ENCODE data around the gene ACO2.
"Not testable (repeated sequence)": the region's sequence is repeated elsewhere in the genome, so short reads cannot be mapped to it uniquely, and the experiment has no call there.

The ACO2 gene

DNA sequence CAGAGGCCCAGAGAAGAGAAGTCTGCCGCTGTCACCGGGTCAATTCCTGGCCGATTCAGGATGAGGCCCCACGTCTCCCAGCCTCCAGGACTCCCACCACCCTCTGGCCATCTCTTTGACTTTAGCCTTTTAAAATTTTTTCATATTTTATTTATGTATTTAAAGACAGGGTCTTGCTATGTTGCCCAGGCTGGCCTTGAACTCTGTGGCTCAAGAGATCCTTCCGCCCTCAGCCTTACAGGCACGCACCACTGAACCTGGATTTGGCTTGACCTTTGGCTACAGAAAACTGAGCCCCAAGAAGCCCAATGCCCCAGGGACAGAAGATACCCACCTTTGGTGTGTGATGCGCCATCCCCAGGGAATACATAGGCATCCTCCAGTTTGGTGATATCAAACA is 71.4 kb downstream of the ACO2 start:
- no peak for DNase-seq (ENCODE audit: low read depth)

- no peak for DNase-seq (ENCODE audit: low read depth)
Measured at GRCh38 chr22:41541484-41541883, 72.6 kb downstream of the ACO2 start.

DNA sequence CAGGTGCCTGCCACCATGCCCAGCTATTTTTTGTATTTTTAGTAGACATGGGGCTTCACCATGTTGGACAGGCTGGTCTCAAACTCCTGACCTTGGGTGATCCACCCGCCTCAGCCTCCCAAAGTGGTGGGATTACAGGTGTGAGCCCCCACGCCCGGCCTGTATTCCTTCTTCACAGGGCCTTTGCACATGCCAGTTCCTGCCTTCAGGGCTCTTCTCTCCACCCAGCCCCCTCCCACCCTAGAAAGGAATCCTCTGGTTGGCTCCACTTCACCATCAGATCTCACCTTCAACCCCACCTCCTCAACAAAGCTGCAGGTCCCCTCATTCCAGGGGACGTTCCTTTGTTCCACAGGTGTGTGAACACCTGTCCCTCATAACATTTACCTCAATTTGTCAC is 73.3 kb downstream of the ACO2 start:
- no peak for DNase-seq (ENCODE audit: low read depth)

DNA sequence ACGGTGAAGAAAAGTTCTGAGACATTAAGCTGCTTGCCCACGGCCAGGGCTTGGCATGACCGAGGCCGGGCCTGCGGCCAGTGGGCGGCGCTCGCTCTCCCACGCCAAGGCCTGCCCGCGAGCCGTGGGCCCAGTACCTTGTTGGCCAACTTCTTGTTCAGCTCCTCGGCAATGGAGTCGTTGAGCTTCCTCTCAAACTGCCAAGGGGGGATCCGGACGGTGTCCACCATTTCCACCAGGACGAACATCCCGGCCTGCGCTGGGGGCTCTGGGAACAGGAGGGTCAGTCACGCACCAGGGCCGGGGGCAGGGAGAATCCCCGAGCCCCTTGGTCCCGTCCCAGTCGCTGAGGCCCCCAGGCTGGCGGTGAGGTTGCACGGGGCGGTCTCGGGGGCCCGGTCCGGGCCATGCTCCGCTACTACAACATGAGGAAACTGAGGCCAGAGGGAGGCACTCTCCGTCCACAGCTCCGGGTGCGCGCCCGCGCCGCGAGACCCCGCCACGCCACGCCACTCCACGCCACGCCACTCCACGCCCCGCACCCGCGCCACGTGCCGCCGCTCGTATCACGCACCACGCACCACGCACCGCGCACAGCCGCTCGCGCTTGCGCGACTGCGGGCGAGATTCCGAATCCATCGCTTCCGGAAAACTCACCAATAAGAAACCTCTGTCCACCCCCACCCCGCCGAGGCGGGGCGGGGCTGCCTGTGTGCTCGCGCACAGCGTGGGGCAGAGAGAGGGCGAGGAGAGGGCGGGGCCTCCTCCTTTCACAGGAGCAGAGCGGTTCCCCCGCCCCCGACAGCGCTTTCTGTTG is 75.1 kb downstream of the ACO2 start, which contains the start of gene POLR3H:
TSS of gene POLR3H (minus strand) at position 617 of the 817 bp plus-strand sequence. CDS start at position 248, 369 bp downstream.
- DNase-seq (ENCODE audit: low read depth), result peak; percentile 97

- no peak for DNase-seq (ENCODE audit: low read depth)
Measured at GRCh38 chr22:41544671-41545476, 76.0 kb downstream of the ACO2 start.

DNA sequence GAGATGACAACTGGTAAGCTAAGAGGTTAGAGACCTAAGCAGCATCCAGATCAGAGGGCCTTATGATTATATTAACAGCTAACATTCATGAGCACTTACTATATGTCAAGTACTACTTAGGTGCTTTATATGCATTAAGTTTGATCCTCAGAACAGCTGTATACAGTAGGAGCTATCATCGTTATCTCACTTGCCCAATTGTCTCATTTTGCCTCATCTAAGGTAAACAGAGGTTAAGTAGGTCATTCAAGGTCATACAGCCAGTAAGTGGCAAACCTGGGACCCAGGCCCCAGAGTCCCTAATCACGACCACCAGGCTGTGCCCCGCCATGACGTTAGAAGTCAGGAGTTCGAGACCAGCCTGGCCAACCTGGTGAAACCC is 79.9 kb downstream of the ACO2 start:
- DNase-seq (ENCODE audit: low read depth), result no peak

GRCh38 chr22:41550952-41551491 is 82.1 kb downstream of the ACO2 start:
- DNase-seq (ENCODE audit: low read depth), result no peak

DNA sequence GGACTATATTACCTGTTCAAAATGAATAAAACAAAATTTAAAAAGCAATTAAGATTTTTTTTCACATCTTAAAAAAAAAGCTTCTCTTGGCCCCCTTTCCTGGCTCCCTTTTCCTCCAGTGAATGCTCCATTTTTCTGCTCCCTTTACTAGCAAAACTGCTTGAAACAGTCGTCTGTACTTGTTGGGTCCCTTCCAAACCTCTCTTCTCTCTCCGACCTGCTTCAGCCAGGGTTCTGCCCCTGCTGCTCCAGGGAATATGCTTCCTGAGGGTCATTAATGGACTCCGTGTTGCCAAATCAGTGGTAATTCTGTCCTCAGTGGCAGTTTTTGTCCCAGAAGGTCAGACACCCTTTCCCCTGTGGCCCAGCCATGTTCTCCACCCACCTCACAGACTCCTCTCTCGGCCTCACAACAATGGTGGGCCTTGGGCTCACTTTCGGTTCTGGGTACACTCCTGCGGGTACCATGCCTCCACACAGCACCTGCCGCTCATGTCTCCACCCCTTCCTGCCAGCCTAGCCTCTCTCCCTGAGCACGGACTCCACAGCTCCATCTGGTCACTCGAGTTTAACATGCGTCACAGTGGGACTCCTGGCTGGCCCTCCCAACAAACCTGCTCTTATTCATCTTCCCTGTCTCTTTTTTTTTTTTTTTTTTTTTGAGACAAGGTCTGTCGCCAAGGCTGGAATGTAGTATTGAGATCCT is 83.1 kb downstream of the ACO2 start:
- DNase-seq (ENCODE audit: low read depth), result no peak

DNA sequence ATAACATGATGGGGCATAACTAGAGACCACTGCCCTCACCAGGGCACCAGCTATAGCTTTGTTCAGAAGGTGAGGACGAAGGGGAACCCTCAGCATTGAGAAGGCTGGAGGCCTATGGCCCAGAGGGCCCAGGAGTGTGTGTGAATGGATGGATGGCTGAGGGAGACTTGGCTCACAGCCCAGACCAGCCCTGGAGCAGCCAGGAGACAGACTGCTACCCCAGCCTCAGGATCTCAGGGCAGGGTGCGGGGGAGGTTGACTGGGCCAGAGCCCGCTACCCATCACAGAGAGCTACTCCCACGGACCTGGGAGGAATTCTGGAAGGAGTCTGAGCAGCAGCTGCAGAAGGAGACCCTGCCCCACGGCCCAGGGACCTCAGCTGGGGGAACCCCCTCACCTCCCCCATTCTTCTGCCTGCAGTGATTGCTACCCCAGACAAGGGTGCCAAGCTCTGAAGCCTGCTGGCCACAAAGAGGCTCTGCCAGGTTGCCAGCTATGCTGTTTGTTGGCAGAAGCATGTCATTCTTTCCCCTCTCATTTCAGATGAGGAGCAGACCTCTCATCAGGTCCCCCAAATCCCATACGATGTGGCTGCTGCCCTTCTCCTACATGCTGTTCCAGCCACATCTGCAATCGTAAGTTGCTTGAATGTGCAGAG is 86.5 kb downstream of the ACO2 start:
- no peak for DNase-seq (ENCODE audit: low read depth)

DNA sequence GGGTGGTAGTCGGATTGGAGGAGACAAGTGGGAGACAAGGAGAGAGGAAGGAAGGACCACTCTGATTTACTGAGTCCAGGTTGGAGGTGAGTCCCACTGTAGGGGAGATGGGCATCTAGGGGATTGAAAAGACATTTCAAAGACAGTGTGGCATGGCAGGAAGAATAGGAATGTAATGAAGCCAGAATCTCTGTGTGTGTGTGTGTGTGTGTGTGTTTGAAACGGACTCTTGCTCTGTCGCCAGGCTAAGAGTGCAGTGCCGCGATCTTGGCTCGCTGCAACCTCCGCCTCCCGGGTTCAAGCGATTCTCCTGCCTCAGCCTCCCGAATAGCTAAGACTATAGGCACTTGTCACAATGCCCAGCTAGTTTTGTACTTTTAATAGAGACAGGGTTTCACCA is 87.6 kb downstream of the ACO2 start:
- DNase-seq (ENCODE audit: low read depth), result no peak

DNA sequence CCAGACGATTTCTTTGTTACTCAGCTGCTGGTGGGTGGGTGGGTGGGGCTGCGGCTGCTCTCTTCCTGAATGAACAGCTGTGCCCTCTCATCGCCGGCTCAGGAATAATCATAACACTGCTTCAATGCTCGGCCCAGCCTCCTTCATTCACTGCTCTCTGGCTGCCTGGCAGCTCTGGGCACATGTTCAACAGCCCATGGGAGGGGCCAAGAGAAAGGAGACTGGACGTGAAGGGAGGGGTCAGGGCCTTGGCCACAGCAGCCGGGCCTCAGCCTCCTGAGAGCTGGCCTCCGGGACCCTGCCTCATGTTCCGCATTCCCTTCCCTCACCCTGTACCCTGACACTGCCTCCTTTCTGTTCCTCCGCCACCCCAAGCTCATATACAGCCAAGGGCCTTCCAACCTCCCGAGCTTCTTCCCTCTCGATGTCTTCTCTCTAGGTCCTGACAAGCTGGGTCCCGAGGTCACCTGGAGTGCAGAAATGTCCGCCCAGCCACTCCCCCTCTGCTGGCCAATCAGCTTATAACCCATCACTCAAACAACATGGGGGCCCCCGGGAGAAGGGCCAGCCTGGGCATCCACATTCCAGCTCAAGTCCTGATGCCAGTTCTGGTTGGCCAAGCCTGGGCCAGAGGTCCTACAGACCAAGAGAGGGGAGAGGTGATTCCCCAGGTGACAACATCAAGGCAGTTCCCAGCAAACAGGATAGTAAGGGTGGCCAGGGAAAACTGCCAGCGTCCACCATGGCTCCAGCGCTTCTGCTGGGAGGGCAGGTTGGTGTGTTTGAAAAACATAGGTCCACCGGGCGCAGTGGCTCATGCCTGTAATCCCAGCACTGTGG is 88.7 kb downstream of the ACO2 start:
- no peak for DNase-seq (ENCODE audit: low read depth)

GRCh38 chr22:41558241-41558630 is 89.3 kb downstream of the ACO2 start:
- not testable (repeated sequence) for DNase-seq (ENCODE audit: low read depth)

DNA sequence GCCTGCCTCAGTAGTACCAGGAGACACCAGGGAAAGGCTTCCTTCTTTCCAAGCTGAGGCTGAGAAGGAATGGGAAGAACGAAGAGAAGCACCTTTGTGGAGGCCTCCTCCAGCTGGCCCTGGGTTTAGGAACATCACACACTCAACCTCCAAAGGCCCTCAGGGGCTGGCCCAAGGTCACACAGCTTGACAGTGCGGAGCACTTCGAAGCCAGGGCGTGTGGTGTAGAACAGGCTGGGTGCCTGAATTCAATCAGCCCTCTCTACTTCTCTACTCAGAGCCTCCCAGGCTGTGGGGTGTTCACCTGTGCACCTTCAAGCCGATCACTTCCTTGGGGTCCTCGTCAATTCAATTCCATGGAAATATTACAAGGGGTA is 91.2 kb downstream of the ACO2 start:
- no peak for DNase-seq (ENCODE audit: low read depth)

- no peak for DNase-seq (ENCODE audit: low read depth)
Measured at GRCh38 chr22:41561335-41561734, 92.4 kb downstream of the ACO2 start.

GRCh38 chr22:41561788-41562187 is 92.9 kb downstream of the ACO2 start:
- no peak for DNase-seq (ENCODE audit: low read depth)

- no peak for DNase-seq (ENCODE audit: low read depth)
Measured at GRCh38 chr22:41562461-41562860, 93.5 kb downstream of the ACO2 start.

GRCh38 chr22:41563051-41563711 is 94.3 kb downstream of the ACO2 start:
- no peak for DNase-seq (ENCODE audit: low read depth)

- DNase-seq (ENCODE audit: low read depth), result no peak
Measured at GRCh38 chr22:41564563-41564962, 95.6 kb downstream of the ACO2 start.

- no peak for DNase-seq (ENCODE audit: low read depth)
Measured at GRCh38 chr22:41565403-41566054, 96.6 kb downstream of the ACO2 start.

- no peak for DNase-seq (ENCODE audit: low read depth)
Measured at GRCh38 chr22:41567512-41567768, 98.5 kb downstream of the ACO2 start.
